EH (cell line): ENCODE results near the gene DKK3.
A peak's percentile ranks its signal among the peaks of the same experiment; 100 is the strongest.

Source experiments
- DNase-seq: peaks from one replicate; pipeline ENCODE4 v3.0.0-alpha.2; 2015; ENCODE audit warnings: low read depth

DKK3 gene

DNA sequence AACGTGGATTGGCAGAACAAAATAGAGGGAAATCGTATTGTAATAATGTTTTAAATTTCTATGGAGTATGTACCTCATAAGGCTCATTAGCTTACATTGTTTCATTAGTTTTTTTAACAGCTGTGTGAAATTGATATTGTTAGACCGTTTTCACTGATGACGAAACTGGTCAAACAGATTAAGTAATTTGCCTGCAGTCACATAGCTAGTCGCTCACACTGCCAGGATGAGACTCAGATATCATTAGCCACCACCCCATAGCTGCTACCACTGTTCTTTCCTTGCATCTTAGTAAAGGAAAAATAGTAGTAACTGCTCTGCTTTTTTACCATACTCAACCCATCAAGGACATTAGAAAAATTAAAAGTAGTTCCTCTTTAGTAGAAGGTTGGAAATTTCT lies 64.0 kb downstream of the DKK3 start:
- DNase-seq: no peak

DNA sequence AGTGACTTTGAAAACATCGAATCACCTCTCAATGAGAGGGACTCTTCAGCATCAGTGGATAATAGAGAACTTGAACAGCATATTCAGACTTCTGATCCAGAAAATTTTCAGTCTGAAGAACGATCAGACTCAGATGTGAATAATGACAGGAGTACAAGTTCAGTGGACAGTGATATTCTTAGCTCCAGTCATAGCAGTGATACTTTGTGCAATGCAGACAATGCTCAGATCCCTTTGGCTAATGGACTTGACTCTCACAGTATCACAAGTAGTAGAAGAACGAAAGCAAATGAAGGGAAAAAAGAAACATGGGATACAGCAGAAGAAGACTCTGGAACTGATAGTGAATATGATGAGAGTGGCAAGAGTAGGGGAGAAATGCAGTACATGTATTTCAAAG lies 65.8 kb downstream of the DKK3 start:
- no peak for DNase-seq

DNA sequence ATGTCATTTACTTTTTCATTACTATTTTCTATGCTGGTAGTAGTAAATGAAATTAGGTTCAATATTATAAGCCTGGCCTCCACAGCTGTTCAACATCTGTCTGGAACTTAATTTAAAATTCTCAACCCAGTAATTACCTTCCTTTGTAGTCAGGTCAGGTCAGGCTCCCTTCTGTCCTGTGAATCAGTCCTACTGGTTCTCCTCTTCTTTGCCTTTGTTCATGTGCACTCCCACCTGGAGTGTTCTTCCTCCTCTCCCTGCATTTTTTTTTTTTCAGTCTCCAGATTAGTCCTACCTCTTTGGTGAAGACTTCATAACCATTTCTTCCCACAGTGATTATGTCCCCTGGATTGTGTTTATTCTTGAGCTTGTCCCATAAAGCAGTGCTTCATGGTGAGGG lies 67.9 kb downstream of the DKK3 start:
- no peak for DNase-seq

DNA sequence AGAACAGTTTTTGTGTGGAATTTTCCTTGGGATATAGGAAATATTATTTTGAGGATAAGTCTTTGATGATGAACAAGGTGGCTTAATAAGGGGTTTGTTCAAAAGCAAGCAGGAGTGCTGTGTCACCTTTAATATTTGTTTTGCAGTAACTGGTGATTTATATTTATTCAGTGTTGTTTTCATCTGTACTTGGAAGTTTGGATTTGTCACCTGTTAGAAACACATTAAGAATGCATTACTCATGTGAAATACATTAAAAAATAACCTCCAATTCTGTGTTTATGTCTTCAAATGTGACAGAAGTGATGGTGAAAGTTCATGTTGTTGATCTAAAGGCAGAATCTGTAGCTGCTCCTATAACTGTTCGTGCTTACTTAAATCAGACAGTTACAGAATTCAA lies 70.5 kb downstream of the DKK3 start:
- peak; percentile 22 for DNase-seq

DNA sequence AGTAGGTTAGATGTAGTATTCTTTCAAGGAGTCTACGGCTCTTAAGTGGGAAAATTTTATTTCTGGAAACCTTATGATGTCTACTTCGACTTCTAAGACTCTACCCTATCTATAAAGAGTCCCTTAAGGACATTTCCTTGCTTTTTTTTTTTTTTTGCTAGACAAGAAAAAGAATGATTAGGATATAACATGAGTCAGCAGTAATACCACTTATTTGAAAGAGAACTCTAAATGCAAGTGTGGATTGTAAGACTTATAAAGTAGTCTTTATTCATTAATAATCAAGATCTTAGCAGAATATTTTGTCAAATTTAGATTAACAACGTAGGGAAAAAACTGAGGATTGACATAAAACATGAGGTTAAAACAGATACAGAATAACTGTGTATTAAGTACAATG lies 71.0 kb downstream of the DKK3 start:
- no peak for DNase-seq

DNA sequence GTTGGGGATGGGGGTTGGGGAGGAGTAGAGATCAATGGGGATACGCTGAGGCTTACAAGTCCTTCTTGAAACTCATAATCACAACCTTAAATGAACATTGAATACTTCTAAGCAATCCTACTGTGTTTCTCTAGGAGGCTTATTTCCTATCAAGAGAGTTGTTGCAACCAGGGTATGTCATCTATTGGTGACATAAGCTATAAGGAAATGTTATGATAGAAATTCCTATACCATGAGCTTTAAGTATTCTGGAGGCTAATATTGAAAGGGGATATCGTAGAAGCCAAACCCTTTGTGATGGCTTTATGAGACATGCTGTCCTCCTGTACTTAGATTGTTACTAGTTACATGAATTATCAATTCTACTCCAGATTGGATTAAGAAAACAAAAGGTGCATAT lies 72.9 kb downstream of the DKK3 start:
- DNase-seq: no peak

DNA sequence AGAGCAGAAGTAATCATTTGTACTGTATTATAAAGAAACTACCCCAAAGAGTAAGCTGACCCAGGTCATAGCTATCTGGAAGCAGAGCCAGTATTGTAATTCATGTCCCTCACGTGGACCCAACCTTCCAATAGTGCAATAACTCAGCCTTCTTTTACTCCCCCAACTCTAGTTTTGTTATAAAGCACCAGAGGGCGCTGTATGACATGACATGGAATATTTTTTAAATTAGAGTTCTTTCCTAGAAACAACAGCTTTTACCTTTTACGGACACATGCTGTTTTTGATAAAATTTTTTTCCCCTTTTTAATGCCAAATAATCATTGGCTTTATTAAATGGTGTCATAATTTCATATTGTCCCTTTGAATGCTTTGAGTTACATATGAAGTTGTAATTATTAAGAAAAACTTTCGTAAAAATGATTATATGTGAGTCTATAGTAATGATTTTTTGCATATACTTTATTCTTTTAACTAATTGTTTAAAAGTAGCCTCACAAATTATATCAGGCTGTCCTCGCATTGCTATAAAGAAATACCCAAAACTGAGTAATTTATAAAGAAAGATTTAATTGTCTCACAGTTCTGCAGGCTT lies 76.9 kb downstream of the DKK3 start:
- DNase-seq: peak; percentile 77

DNA sequence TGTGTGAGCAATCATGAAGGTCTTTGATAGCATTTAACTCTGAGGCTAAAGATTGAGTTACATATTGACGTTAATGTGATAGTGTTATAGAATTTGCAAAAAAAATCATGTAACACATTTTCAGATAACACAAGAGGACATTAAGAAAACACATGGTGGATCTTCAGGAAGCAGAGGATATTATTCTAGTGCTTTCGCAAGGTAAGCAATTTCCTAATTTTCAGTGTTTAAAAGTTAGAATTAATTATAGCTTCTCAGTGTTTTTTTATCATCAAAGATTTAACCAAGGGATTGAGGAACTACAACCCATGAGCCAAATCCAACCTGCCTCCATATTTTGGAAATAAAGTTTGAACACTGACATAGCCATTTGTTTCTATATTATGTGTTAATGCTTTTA lies 78.5 kb downstream of the DKK3 start:
- no peak for DNase-seq

DNA sequence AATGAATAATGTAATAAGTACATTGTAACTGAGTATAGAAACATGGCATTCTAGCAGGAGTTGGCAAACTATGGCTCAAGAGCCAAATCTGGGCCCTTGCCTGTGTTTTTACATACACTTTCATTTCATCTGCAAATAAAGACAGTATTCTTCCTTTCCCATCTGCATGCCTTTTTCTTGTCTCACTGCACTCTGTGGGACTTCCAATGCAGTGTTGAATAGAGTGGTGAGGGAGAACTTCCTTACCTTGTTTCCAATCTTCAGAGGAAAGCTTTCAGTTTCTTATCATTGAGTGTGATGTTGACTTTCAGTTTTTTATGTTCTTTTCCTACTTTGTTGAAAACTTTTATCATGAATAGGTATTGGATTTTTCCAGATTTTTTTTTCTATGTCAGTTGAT lies 84.6 kb downstream of the DKK3 start:
- DNase-seq: no peak

DNA sequence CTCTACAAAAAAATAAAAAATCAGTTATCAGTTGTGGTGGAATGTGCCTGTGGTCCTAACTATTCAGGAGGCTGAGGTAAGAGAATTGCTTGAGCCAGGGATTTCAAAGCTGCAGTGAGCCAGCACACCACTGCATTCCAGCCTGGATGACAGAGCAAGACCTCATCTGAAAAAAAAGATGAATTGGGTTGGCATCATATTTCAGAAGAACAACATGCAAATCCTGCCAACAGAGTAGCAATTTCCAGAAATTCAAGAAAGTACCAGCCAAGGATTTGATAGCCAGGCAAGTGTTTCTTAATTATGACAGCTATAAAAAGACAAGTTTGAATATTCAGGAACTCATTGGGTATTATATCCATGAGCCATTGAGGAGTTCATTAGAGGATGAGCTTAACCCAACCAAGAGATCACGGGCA lies 91.4 kb downstream of the DKK3 start:
- DNase-seq: peak; percentile 84

DNA sequence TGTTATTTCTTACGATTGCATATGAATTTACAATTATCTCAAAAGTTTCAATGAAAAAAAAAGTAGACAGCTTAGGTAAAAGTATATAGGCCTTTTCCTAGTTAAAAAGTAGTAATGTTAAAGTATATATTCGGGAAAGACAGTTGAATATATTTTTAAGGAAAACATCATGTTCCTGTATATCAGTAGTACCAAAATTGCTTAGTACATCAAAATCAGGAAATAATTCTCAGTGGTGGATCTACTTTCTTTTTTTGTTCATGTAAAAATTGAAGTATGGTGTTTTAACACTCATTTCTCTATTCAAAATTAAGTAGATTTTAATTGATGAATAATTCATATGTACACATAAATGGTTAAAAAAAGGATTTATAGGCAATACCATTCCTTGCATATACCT lies 92.8 kb downstream of the DKK3 start:
- DNase-seq: no peak

DNA sequence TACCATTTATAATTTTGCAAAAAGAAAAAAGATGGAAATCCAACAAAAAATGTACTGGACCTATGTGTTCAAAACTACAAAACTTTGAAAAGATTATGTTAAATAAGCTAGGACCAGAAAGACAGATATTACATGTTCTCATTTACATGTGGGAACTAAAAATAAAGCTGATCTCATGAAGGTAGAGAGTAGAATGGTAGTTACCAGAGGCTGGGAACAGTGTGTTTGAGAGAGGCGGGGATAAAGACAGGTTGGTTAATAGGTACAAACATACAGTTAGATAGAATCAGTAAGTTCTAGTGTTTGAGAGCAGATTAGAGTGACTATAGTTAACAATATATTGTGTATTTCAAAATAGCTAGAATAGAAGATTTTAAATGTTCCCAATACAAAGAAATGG lies 95.0 kb downstream of the DKK3 start:
- no peak for DNase-seq
